Retinal pigment epithelial cell (primary cell): ENCODE data around the gene RPP30.

Experiments used
- DNase-seq: peaks from one replicate; pipeline ENCODE4 v3.0.0-alpha.2; 2010; ENCODE audit warnings: low read depth
- H3K4me3 ChIP-seq: 2 replicates; pipeline ENCODE4 v1.5.1; 2011; ENCODE audit warnings: mild to moderate bottlenecking, low read length, control low read depth, moderate library complexity
- CTCF ChIP-seq: conservative IDR thresholded peaks from 2 replicates; pipeline ENCODE4 v1.5.1; 2011; ENCODE audit warnings: low read depth, low read length, control low read depth, inconsistent platforms

RPP30 gene

GRCh38 chr10:90846746-90847145 lies 25.0 kb upstream of the RPP30 start:
- no peak for DNase-seq
- no peak for TF ChIP-seq CTCF
- H3K4me3 ChIP-seq = no peak overlapping the region

GRCh38 chr10:90847436-90847835 lies 24.3 kb upstream of the RPP30 start:
- no peak for TF ChIP-seq CTCF
- no peak overlapping the region for H3K4me3 ChIP-seq
- DNase-seq = no peak

- DNase-seq = no peak
- H3K4me3 ChIP-seq = no peak overlapping the region
- no peak for TF ChIP-seq CTCF
These were observed 21.6 kb upstream of the RPP30 start for GRCh38 chr10:90849956-90850749.

GRCh38 chr10:90855126-90855525 lies 16.6 kb upstream of the RPP30 start:
- no peak overlapping the region for H3K4me3 ChIP-seq
- no peak for DNase-seq
- no peak for TF ChIP-seq CTCF

- no peak for TF ChIP-seq CTCF
- peak overlapping the region; percentile 50 for H3K4me3 ChIP-seq
- DNase-seq = no peak
These were observed 15.5 kb upstream of the RPP30 start for GRCh38 chr10:90856261-90856660.

GRCh38 chr10:90856964-90857634 lies 14.7 kb upstream of the RPP30 start:
- peak overlapping the region; percentile 50 for H3K4me3 ChIP-seq
- no peak for TF ChIP-seq CTCF
- no peak for DNase-seq
